HepG2 (cell line): ENCODE results near the gene NGEF. TPM values are rescaled to one million over a fixed set of nuclear protein-coding genes. Genes with fewer than 3 reads are reported as not detected.

Source experiments
- ATAC-seq: fragments of 200-7000 bp; cut with Tn5 transposase; 3 replicates; pipeline ENCODE4 v1.9.1; 2020; ENCODE audit warnings: mild to moderate bottlenecking, moderate library complexity
- BruUV-seq: library from RNA; stranded (reverse); fragments of 400-500 nt; replicated peaks from 2 replicates; lab custom pipeline; 2021; lab: Mats Ljungman, UMichigan
- CTCF ChIA-PET: fragments of 300-600 bp; formaldehyde crosslinking; extraction: SDS; loops from one replicate; lab custom pipeline; 2021; ENCODE audit warnings: low total read pairs, inconsistent platforms, low intra/inter-chr PET ratio; lab: Yijun Ruan, JAX
- POLR2A ChIA-PET: fragments of 350-600 bp; sonication (Branson Sonifier 250); formaldehyde crosslinking; loops from one replicate; lab custom pipeline; 2020; ENCODE audit warnings: antibody characterized with exemption, inconsistent platforms; lab: Yijun Ruan, JAX
- DNase-seq: peaks from one replicate; pipeline ENCODE4 v3.0.0-alpha.2; 2015; ENCODE audit warnings: low spot score
- FAIRE-seq: peaks from 3 replicates; lab custom pipeline; 2011; peaks lifted over from hg19 to GRCh38; lab: Jason Lieb, UNC
- H2AFZ ChIP-seq: one replicate; pipeline ENCODE4 v1.6.1; 2011; ENCODE audit warnings: low read length, inconsistent platforms
- H3K27ac ChIP-seq: fragments of 300-600 bp; 3 replicates; pipeline ENCODE4 v1.8.0; 2011; ENCODE audit warnings: mixed run types, mild to moderate bottlenecking, mixed read lengths, low read length, inconsistent platforms; ENCODE audit not compliant: insufficient read depth; ENCODE audit errors: extremely low read length
- H3K27me3 ChIP-seq, 2 experiments: fragments of 200-600 bp in 1 of 2; 2 replicates in 1 of 2; 3 replicates in 1 of 2; pipeline versions ENCODE4 v1.6.0 to v1.8.0; 2011; ENCODE audit warnings: low read length in 2 of 2, mild to moderate bottlenecking in 2 of 2, moderate library complexity in 2 of 2, inconsistent platforms in 1 of 2; ENCODE audit not compliant: insufficient read depth in 2 of 2, control insufficient read depth in 1 of 2
- H3K36me3 ChIP-seq, 2 experiments: fragments of 200-600 bp in 1 of 2; replicated peaks in 1 of 2; 2 replicates in 1 of 2; 3 replicates in 1 of 2; pipeline versions ENCODE4 v1.5.1 to v1.8.0; 2011; ENCODE audit warnings: low read length in 2 of 2, inconsistent platforms in 1 of 2; ENCODE audit not compliant: insufficient read depth in 2 of 2, control insufficient read depth in 1 of 2
- H3K4me1 ChIP-seq: 2 replicates; pipeline ENCODE4 v1.5.1; 2012; ENCODE audit warnings: low read length, inconsistent platforms; ENCODE audit not compliant: insufficient read depth
- H3K4me2 ChIP-seq: 2 replicates; pipeline ENCODE4 v1.6.0; 2011; ENCODE audit warnings: low read depth, low read length, inconsistent platforms
- H3K4me3 ChIP-seq, 3 experiments: fragments of 200-600 bp in 1 of 3; sonication (generic), shearing (Covaris generic) in 1 of 3; replicated peaks in 1 of 3; 2 replicates each; pipeline ENCODE4 v1.5.1; 2011 to 2016; ENCODE audit warnings: low read length in 3 of 3, inconsistent platforms in 2 of 3, low read depth in 2 of 3, mild to moderate bottlenecking in 2 of 3, control low read depth in 1 of 3, mixed read lengths in 1 of 3; ENCODE audit not compliant: insufficient read depth in 1 of 3
- H3K79me2 ChIP-seq: one replicate; pipeline ENCODE4 v1.6.1; 2011; ENCODE audit warnings: low read length, inconsistent platforms; ENCODE audit not compliant: insufficient read depth
- H3K9ac ChIP-seq: 2 replicates; pipeline ENCODE4 v1.6.0; 2011; ENCODE audit warnings: mild to moderate bottlenecking, low read depth, low read length, inconsistent platforms; ENCODE audit not compliant: insufficient read depth
- H3K9me3 ChIP-seq: 2 replicates; pipeline ENCODE4 v1.5.1; 2012; ENCODE audit warnings: mild to moderate bottlenecking, low read length
- H4K20me1 ChIP-seq: 2 replicates; pipeline ENCODE4 v1.6.0; 2011; ENCODE audit warnings: inconsistent platforms, mild to moderate bottlenecking, low read length, moderate library complexity; ENCODE audit not compliant: insufficient read depth
- BATF2 ChIP-seq: sonication (generic); formaldehyde crosslinking; IDR thresholded peaks from 2 replicates; pipeline ENCODE4 v1.8.0; 2022; ENCODE audit warnings: mild to moderate bottlenecking, missing genetic modification reagents, moderate library complexity
- GATA4 ChIP-seq: sonication (generic); IDR thresholded peaks from 2 replicates; pipeline ENCODE4 v1.6.1; 2016; ENCODE audit warnings: antibody characterized with exemption, low read depth, borderline replicate concordance
- IRF2 ChIP-seq: IDR thresholded peaks from 2 replicates; pipeline ENCODE4 v1.6.1; 2018; ENCODE audit warnings: missing genetic modification reagents, missing compliant biosample characterization
- KAT2B ChIP-seq: fragments of 150-350 bp; IDR thresholded peaks from 2 replicates; pipeline ENCODE4 v1.6.1; 2014; ENCODE audit warnings: low read depth, low read length, borderline replicate concordance
- KLF13 ChIP-seq: sonication (generic); formaldehyde crosslinking; IDR thresholded peaks from 2 replicates; pipeline ENCODE4 v1.4.0; 2020; ENCODE audit warnings: mild to moderate bottlenecking, missing genetic modification reagents
- MIER2 ChIP-seq: IDR thresholded peaks from 2 replicates; pipeline ENCODE4 v1.6.1; 2016; ENCODE audit warnings: missing biosample characterization, missing genetic modification reagents
- ONECUT2 ChIP-seq: sonication (generic); formaldehyde crosslinking; IDR thresholded peaks from 2 replicates; pipeline ENCODE4 v1.4.0; 2020; ENCODE audit warnings: missing genetic modification reagents
- PATZ1 ChIP-seq: sonication (generic); formaldehyde crosslinking; IDR thresholded peaks from 2 replicates; pipeline ENCODE4 v1.4.0; 2020; ENCODE audit warnings: missing genetic modification reagents
- PLSCR1 ChIP-seq: sonication (generic); formaldehyde crosslinking; IDR thresholded peaks from 2 replicates; pipeline ENCODE4 v1.5.0; 2020; ENCODE audit warnings: missing genetic modification reagents, mild to moderate bottlenecking, borderline replicate concordance
- RBM22 ChIP-seq: fragments of 200-400 bp; formaldehyde crosslinking; optimal IDR thresholded peaks from 2 replicates; pipeline ENCODE3; 2017; ENCODE audit warnings: mild to moderate bottlenecking, low read length, moderate library complexity
- SKIL ChIP-seq: sonication (generic); formaldehyde crosslinking; IDR thresholded peaks from 2 replicates; pipeline ENCODE4 v1.8.0; 2022; ENCODE audit warnings: missing genetic modification reagents, mild to moderate bottlenecking, moderate library complexity, borderline replicate concordance
- STAT5B ChIP-seq: sonication (generic); formaldehyde crosslinking; IDR thresholded peaks from 2 replicates; pipeline ENCODE4 v1.4.0; 2020; ENCODE audit warnings: missing genetic modification reagents
- ZNF605 ChIP-seq: sonication (generic); formaldehyde crosslinking; IDR thresholded peaks from 2 replicates; pipeline ENCODE4 v1.8.0; 2022; ENCODE audit warnings: mild to moderate bottlenecking, missing genetic modification reagents
- ZNF776 ChIP-seq: sonication (generic); formaldehyde crosslinking; IDR thresholded peaks from 2 replicates; pipeline ENCODE4 v1.4.0; 2020; ENCODE audit warnings: mild to moderate bottlenecking, missing genetic modification reagents
- ZNF816 ChIP-seq: sonication (generic); formaldehyde crosslinking; IDR thresholded peaks from 2 replicates; pipeline ENCODE4 v1.8.0; 2022; ENCODE audit warnings: missing genetic modification reagents, mild to moderate bottlenecking, borderline replicate concordance
- WGBS: methylation state at CpG from one replicate; pipeline ENCODE4 v1.1.6; 2017; ENCODE audit warnings: low lambda C conversion rate; 5-methylcytosine and 5-hydroxymethylcytosine counted together
- in situ Hi-C: cut with HindIII; loops from 2 replicates; pipeline ENCODE4 v1.10.0; 2017; ENCODE audit warnings: low pct_unique_long_range_greater_than_20kb; ENCODE audit not compliant: extremely low pct_ligation_motif_present
- intact Hi-C: fragments of 100-400 bp; cut with micrococcal nuclease; formaldehyde crosslinking; loops from one replicate; pipeline ENCODE4 v1.10.0; 2022; ENCODE audit not compliant: unreplicated experiment
- polyA plus RNA-seq, 8 experiments: library from polyadenylated mRNA; depleted of rRNA in 3 of 8; stranded (reverse) in 7 of 8; unstranded in 1 of 8; fragments of >200 nt; fragmentation: Illumina TruSeq in 4 of 8; extraction: Trizol in 4 of 8; gene quantifications; 2 replicates each; pipeline versions ENCODE4 v1.2.1 to v1.2.3, GENCODE V29; 2011 to 2016; ENCODE audit warnings: low read depth in 4 of 8, missing spikeins in 1 of 8, mixed read lengths in 1 of 8; ENCODE audit not compliant: insufficient read depth in 1 of 8
- total RNA-seq, 5 experiments: library from RNA; depleted of rRNA; stranded (reverse); fragments of >200 nt; fragmentation: Illumina TruSeq; extraction: Trizol; gene quantifications; 2 replicates each; pipeline ENCODE4 v1.2.3, GENCODE V29; 2016; ENCODE audit warnings: low read depth in 1 of 5

NGEF gene
- total and polyA plus RNA-seq, 2 of the 13 experiments (the other 11 are each of a cell fraction or from before 2014, with no cell fraction given), result 14.4 to 36.9 TPM

DNA sequence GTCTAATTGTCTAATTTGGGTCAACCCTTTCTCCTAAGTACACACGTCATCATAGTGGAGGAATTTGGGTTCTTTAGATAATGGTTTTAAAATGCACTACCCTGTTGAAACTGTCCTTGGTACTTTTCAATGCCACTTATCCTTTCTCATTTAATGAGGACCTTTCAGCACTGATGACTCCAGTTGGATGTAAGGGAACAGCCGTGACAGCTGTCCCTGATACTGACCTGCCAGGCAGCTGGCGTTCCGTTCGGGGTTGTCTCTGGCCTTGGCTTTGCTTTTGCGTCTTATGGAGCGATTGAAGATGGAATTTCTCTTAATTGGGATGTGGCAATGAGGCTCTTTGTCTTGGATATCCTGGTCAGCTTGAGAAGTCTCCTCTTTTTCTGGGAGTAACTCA lies 38.7 kb downstream of the NGEF start (continued):
- TF ChIP-seq KAT2B, result no peak
- TF ChIP-seq MIER2, result no peak
- no peak for TF ChIP-seq SKIL (CRISPR knock-in tag)
- no peak for TF ChIP-seq KLF13 (CRISPR knock-in tag)
- TF ChIP-seq ZNF816, result no peak
- TF ChIP-seq, all 625 proteins: peak for 0

DNA sequence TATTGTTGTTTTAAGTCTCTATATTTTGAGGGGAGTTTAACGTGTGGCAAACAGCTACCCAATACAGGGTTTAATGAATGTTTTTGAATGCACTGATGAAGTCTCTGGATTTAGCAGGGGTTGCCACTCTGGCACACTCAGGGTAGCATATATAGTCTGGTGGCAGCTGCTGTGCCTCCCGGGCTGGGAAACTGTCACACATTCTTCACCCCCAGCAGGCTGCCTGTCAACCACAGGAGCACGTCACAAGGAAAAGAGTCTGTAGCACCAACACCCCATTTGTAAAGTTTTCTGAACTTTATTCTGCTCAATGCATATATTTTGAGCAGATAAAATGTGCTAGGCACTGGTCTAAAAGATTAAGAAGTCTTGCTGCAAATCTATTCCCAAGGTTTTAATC lies 39.3 kb downstream of the NGEF start:
- in situ Hi-C loops, result no loop called here
- TF ChIP-seq BATF2 (no peak), STAT5B (CRISPR knock-in tag) (no peak), ONECUT2 (CRISPR knock-in tag) (no peak), GATA4 (no peak), ZNF605 (CRISPR knock-in tag) (no peak), KLF13 (CRISPR knock-in tag) (no peak), IRF2 (CRISPR knock-in tag) (no peak), RBM22 (no peak), ZNF776 (CRISPR knock-in tag) (no peak), PATZ1 (no peak), PLSCR1 (CRISPR knock-in tag) (no peak)

More for the DNA sequence above, 39.3 kb downstream of the NGEF start:
- H4K20me1 ChIP-seq, result no peaks in the 10 kb centered on the region
- WGBS, result 96% methylated on average over 3 of the region's 3 CpGs
- BruUV-seq, result TSS peak; percentile 32
- peaks cover 12 to 33% of the 10 kb centered on the region in 2 experiments; a peak in 4 of 5 replicates for H3K36me3 ChIP-seq
- ChIA-PET POLR2A (no interaction called here), CTCF (no interaction called here)
- FAIRE-seq (no peak), DNase-seq (no peak), ATAC-seq (no peak)
- H3K4me3 ChIP-seq, result no peak overlapping the region
- no peaks in the 10 kb centered on the region for H3K9me3 ChIP-seq
- no peak overlapping the region for H3K4me2 ChIP-seq
- no peak overlapping the region for H3K9ac ChIP-seq
- no peak overlapping the region for H3K27ac ChIP-seq
- H3K4me1 ChIP-seq, result no peaks in the 10 kb centered on the region
- H3K27me3 ChIP-seq, result no peaks in the 10 kb centered on the region
- H2AFZ ChIP-seq, result no peak overlapping the region
- H3K79me2 ChIP-seq, result no peaks in the 10 kb centered on the region
- intact Hi-C loops, result no loop called here
